H1 (cell line): Measurements from ENCODE around the gene IFT172. TPM values are rescaled to one million over a fixed set of nuclear protein-coding genes. Genes with fewer than 3 reads are reported as not detected.

Source experiments
- CTBP2 ChIP-seq: IDR thresholded peaks from 2 replicates; pipeline ENCODE4 v1.7.0; 2011; ENCODE audit warnings: borderline replicate concordance, mild to moderate bottlenecking, moderate library complexity, mixed read lengths, low read length; ENCODE audit not compliant: insufficient read depth, insufficient read length
- SRF ChIP-seq: IDR thresholded peaks from 2 replicates; pipeline ENCODE4 v1.6.1; 2011; ENCODE audit warnings: mild to moderate bottlenecking, low read depth, low read length, moderate library complexity
- polyA plus RNA-seq, 7 experiments: library from polyadenylated mRNA; depleted of rRNA in 3 of 7; stranded (reverse) in 5 of 7; unstranded in 2 of 7; fragments of >200 nt in 5 of 7; fragments of 200-250 nt in 2 of 7; gene quantifications; 1 replicate in 5 of 7; 2 replicates in 1 of 7; 4 replicates in 1 of 7; pipeline versions ENCODE4 v1.2.1 to v1.2.3, GENCODE V29; 2011 to 2013; ENCODE audit warnings: missing spikeins in 2 of 7, mixed read lengths in 2 of 7
- total RNA-seq: library from RNA; stranded (reverse); fragmentation: NEBNext Ultra II Directional; extraction: Animal tissue kit (Norgen Biotek cat#: 25700); gene quantifications from 2 replicates; pipeline ENCODE4 v1.2.1, GENCODE V29; 2021

The IFT172 gene
- total and polyA plus RNA-seq, 2 of the 8 experiments (the other 6 are each of a cell fraction or from before 2014, with no cell fraction given) = 13.5 to 14.0 TPM

- TF ChIP-seq CTBP2 = no peak
- TF ChIP-seq SRF = no peak
Measured at GRCh38 chr2:27509326-27509725, 19.8 kb upstream of the IFT172 start (continued).
